Gastroesophageal sphincter (tissue), 3 donors: ENCODE data around the gene GFOD2.

Source experiments
- CTCF ChIP-seq, 4 experiments: fragments of 200-600 bp in 2 of 4; fragments of 450-650 bp in 2 of 4; sonication (generic) in 1 of 4; IDR thresholded peaks; one replicate each; pipeline ENCODE4 v1.5.1; 2017 to 2019; ENCODE audit warnings: antibody characterized with exemption in 4 of 4, mild to moderate bottlenecking in 2 of 4, moderate library complexity in 2 of 4
- EP300 ChIP-seq: sonication (generic); formaldehyde crosslinking; IDR thresholded peaks from one replicate; pipeline ENCODE4 v1.6.1; 2017; ENCODE audit warnings: antibody characterized with exemption, mild to moderate bottlenecking
- POLR2A ChIP-seq, 2 donors: fragments of 450-650 bp; IDR thresholded peaks; one replicate each; pipeline ENCODE4 v1.6.1; 2017; ENCODE audit warnings: antibody characterized with exemption in 2 of 2, mild to moderate bottlenecking in 2 of 2, moderate library complexity in 1 of 2
- POLR2AphosphoS5 ChIP-seq: sonication (generic); formaldehyde crosslinking; IDR thresholded peaks from one replicate; pipeline ENCODE4 v1.6.1; 2017; ENCODE audit warnings: antibody characterized with exemption

- TF ChIP-seq POLR2AphosphoS5 (no peak), CTCF (IDR thresholded peaks at IDR 0.05) (no peak), POLR2A (IDR thresholded peaks at IDR 0.05) (no peak), EP300 (no peak)
These were observed 7.3 kb upstream of the GFOD2 start for GRCh38 chr16:67726106-67727034.
